DND-41 (cell line): Measurements from ENCODE around the gene HERC3.

Source experiments
- ATAC-seq: fragments of 200-7000 bp; cut with Tn5 transposase; 3 replicates; pipeline ENCODE4 v1.9.1; 2021; ENCODE audit warnings: low read depth; ENCODE audit not compliant: insufficient read depth
- DNase-seq: peaks from one replicate; pipeline ENCODE4 v3.0.0-alpha.2; 2020
- H2AFZ ChIP-seq: 2 replicates; pipeline ENCODE4 v1.6.0; 2012; ENCODE audit warnings: low read depth, low read length
- H3K27ac ChIP-seq: 2 replicates; pipeline ENCODE4 v1.5.1; 2012; ENCODE audit warnings: low read length, inconsistent platforms
- H3K27me3 ChIP-seq: fragments of 200-600 bp; sonication (generic); 2 replicates; pipeline ENCODE4 v1.6.0; 2012; ENCODE audit warnings: low read length, mild to moderate bottlenecking, inconsistent platforms; ENCODE audit not compliant: insufficient read depth, poor library complexity
- H3K36me3 ChIP-seq: 2 replicates; pipeline ENCODE4 v1.5.1; 2012; ENCODE audit warnings: low read length, inconsistent platforms; ENCODE audit not compliant: insufficient read depth
- H3K4me1 ChIP-seq: 2 replicates; pipeline ENCODE4 v1.5.1; 2012; ENCODE audit warnings: mild to moderate bottlenecking, low read length; ENCODE audit not compliant: insufficient read depth
- H3K4me2 ChIP-seq: 2 replicates; pipeline ENCODE4 v1.6.0; 2012; ENCODE audit warnings: mild to moderate bottlenecking, moderate library complexity, low read length, inconsistent platforms; ENCODE audit not compliant: insufficient read depth
- H3K4me3 ChIP-seq, 2 experiments: fragments of 200-600 bp in 1 of 2; shearing (Covaris generic) in 1 of 2; 2 replicates each; pipeline ENCODE4 v1.5.1; 2012 to 2016; ENCODE audit warnings: inconsistent platforms in 2 of 2, low read length in 2 of 2, mild to moderate bottlenecking in 2 of 2, low read depth in 1 of 2, moderate library complexity in 1 of 2
- H3K79me2 ChIP-seq: 2 replicates; pipeline ENCODE4 v1.6.0; 2012; ENCODE audit warnings: low read length, inconsistent platforms; ENCODE audit not compliant: insufficient read depth
- H3K9ac ChIP-seq: 2 replicates; pipeline ENCODE4 v1.6.0; 2012; ENCODE audit warnings: low read depth, mild to moderate bottlenecking, inconsistent platforms, low read length, moderate library complexity
- H3K9me3 ChIP-seq: 2 replicates; pipeline ENCODE4 v1.5.1; 2012; ENCODE audit warnings: low read length, moderate library complexity, mild to moderate bottlenecking, inconsistent platforms; ENCODE audit not compliant: insufficient read depth, severe bottlenecking
- H4K20me1 ChIP-seq: 2 replicates; pipeline ENCODE4 v1.6.0; 2012; ENCODE audit warnings: low read length; ENCODE audit not compliant: insufficient read depth
- EZH2 ChIP-seq: IDR thresholded peaks from 3 replicates; pipeline ENCODE4 v1.6.1; 2012; ENCODE audit warnings: borderline replicate concordance, low read depth, mild to moderate bottlenecking, moderate library complexity, low read length, inconsistent platforms; ENCODE audit not compliant: severe bottlenecking
- TF ChIP-seq, protein P1 (sequence below): IDR thresholded peaks from 2 replicates; pipeline ENCODE4 v1.5.1; 2012; ENCODE audit warnings: borderline replicate concordance, low read length, moderate library complexity, mild to moderate bottlenecking; ENCODE audit not compliant: poor library complexity, severe bottlenecking; ENCODE audit errors: extremely low read depth

The HERC3 gene

DNA sequence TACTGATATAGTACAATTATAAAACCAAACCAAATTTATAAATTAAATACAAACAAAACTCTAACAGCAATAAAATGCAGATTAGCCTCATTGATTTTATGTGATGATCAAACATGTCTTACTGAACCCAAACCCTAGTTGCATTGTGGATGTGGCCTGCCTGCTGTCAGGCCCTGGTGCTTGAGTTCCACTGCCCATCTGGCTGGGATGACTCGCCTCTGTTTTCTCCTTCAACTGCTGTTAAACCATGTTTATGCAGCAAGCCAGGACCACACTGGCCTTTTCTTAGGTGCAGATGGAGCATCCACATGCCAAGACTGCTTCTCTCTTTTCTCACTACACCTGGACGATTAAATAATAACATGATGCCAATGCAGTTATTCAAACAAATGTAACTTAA, 82.7 kb downstream of the HERC3 start:
- Histone ChIP-seq H3K27ac (no peak overlapping the region), H3K4me2 (no peak overlapping the region), H3K36me3 (peaks cover 43% of the 10 kb centered on the region), H3K4me1 (no peaks in the 10 kb centered on the region), H3K9me3 (no peaks in the 10 kb centered on the region), H3K4me3 (no peak overlapping the region), H4K20me1 (no peaks in the 10 kb centered on the region), H3K9ac (no peak overlapping the region), H3K79me2 (no peaks in the 10 kb centered on the region), H2AFZ (no peak overlapping the region), H3K27me3 (no peaks in the 10 kb centered on the region)
- no peak for DNase-seq
- ATAC-seq = no peak
- TF ChIP-seq, protein P1, sequence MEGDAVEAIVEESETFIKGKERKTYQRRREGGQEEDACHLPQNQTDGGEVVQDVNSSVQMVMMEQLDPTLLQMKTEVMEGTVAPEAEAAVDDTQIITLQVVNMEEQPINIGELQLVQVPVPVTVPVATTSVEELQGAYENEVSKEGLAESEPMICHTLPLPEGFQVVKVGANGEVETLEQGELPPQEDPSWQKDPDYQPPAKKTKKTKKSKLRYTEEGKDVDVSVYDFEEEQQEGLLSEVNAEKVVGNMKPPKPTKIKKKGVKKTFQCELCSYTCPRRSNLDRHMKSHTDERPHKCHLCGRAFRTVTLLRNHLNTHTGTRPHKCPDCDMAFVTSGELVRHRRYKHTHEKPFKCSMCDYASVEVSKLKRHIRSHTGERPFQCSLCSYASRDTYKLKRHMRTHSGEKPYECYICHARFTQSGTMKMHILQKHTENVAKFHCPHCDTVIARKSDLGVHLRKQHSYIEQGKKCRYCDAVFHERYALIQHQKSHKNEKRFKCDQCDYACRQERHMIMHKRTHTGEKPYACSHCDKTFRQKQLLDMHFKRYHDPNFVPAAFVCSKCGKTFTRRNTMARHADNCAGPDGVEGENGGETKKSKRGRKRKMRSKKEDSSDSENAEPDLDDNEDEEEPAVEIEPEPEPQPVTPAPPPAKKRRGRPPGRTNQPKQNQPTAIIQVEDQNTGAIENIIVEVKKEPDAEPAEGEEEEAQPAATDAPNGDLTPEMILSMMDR = no peak
- no peak for TF ChIP-seq EZH2

- no peak for ATAC-seq
- H3K4me3 ChIP-seq = no peak overlapping the region
- H3K4me2 ChIP-seq = no peak overlapping the region
- no peaks in the 10 kb centered on the region for H3K9me3 ChIP-seq
- H3K27me3 ChIP-seq = no peaks in the 10 kb centered on the region
- DNase-seq = no peak
- H3K4me1 ChIP-seq = no peaks in the 10 kb centered on the region
- H3K9ac ChIP-seq = no peak overlapping the region
- no peak for TF ChIP-seq EZH2
- TF ChIP-seq, protein P1 = no peak
- H3K79me2 ChIP-seq = no peaks in the 10 kb centered on the region
- H3K36me3 ChIP-seq = peaks cover 42% of the 10 kb centered on the region
- no peak overlapping the region for H2AFZ ChIP-seq
- no peaks in the 10 kb centered on the region for H4K20me1 ChIP-seq
- H3K27ac ChIP-seq = no peak overlapping the region
Observed at GRCh38 chr4:88675543-88675942, 83.3 kb downstream of the HERC3 start.

DNA sequence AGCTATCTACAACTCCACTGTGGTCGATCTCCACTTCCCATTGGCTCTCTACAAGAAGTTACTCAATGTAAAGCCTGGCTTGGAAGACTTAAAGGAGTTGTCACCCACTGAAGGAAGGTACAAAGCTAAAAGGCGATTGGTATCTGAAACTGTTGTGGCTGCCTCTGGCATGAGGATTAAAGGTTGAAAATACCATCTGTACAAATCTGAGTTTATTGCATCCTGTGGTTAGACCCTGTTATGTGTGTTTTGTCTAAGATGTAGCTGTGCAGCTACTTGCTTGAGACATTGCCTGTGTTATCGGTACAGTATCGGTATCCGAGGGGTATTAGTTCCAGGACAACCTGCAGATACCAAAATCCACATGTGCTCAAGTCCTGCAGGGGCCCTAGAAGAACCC, 88.9 kb downstream of the HERC3 start:
- Histone ChIP-seq H3K27ac (no peak overlapping the region), H3K9me3 (peaks cover 2% of the 10 kb centered on the region), H3K36me3 (peaks cover 45% of the 10 kb centered on the region), H4K20me1 (no peaks in the 10 kb centered on the region), H3K9ac (no peak overlapping the region), H3K79me2 (no peaks in the 10 kb centered on the region), H3K4me1 (no peaks in the 10 kb centered on the region), H3K4me2 (no peak overlapping the region), H2AFZ (no peak overlapping the region), H3K4me3 (no peak overlapping the region), H3K27me3 (no peaks in the 10 kb centered on the region)
- TF ChIP-seq, protein P1 = no peak
- no peak for TF ChIP-seq EZH2
- DNase-seq (no peak), ATAC-seq (peak; percentile 40; the same call in 1 of the 3 replicates)

DNA sequence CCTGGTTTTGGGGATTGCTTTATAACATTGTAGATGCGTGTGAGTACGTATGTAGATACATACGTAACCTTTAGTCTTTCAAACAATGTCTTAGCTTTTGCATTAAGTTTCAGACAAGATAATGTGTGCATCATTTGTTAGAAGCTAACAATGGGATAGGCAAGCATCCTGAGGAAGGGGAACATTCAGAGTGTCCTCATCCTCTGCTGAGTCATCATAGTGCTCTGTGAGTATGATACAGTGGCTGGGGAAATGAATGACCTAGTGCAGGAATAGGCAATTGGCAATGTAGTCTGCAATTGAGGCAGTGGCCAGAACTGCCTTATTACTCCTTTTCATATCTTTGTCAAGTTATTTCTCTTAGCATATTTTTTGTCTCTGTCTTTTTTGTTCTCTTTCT, 98.1 kb downstream of the HERC3 start:
- no peaks in the 10 kb centered on the region for H4K20me1 ChIP-seq
- DNase-seq = no peak
- H3K27ac ChIP-seq = no peak overlapping the region
- no peak overlapping the region for H3K9ac ChIP-seq
- H3K36me3 ChIP-seq = peaks cover 28% of the 10 kb centered on the region
- no peak overlapping the region for H2AFZ ChIP-seq
- no peak for ATAC-seq
- no peaks in the 10 kb centered on the region for H3K79me2 ChIP-seq
- TF ChIP-seq, protein P1 = no peak
- no peak for TF ChIP-seq EZH2
- no peaks in the 10 kb centered on the region for H3K9me3 ChIP-seq
- H3K4me1 ChIP-seq = no peaks in the 10 kb centered on the region
- no peaks in the 10 kb centered on the region for H3K27me3 ChIP-seq
- H3K4me2 ChIP-seq = no peak overlapping the region
- no peak overlapping the region for H3K4me3 ChIP-seq
